B cell (primary cell): ENCODE data around the gene SLC2A4. TPM values are rescaled to one million over a fixed set of nuclear protein-coding genes. Genes with fewer than 3 reads are reported as not detected.

Source experiments
- ATAC-seq: fragments of 200-7000 bp; cut with Tn5 transposase; one replicate; pipeline ENCODE4 v1.10.0; 2021; ENCODE audit warnings: low read depth, mild to moderate bottlenecking, moderate number of reproducible peaks, moderate library complexity
- CTCF ChIA-PET: fragments of 350-600 bp; sonication (Branson Sonifier 250); formaldehyde crosslinking; loops from one replicate; lab custom pipeline; 2021; ENCODE audit warnings: antibody characterized with exemption, inconsistent platforms; lab: Charles Lee
- POLR2A ChIA-PET: fragments of 350-600 bp; sonication (Branson Sonifier 250); formaldehyde crosslinking; loops from one replicate; lab custom pipeline; 2021; ENCODE audit warnings: antibody characterized with exemption; lab: Charles Lee
- DNase-seq: peaks from one replicate; pipeline ENCODE4 v3.0.0; 2013
- H2AFZ ChIP-seq: 2 replicates; pipeline ENCODE4 v1.6.1; 2012; ENCODE audit warnings: mild to moderate bottlenecking, low read depth, low read length; ENCODE audit not compliant: insufficient read depth, poor library complexity, severe bottlenecking
- H3K27ac ChIP-seq, 2 donors: 1 replicate in 1 of 2; 2 replicates in 1 of 2; pipeline ENCODE4 v1.5.1; 2012 to 2013; ENCODE audit warnings: low read length in 2 of 2, mild to moderate bottlenecking in 2 of 2, moderate library complexity in 1 of 2
- H3K27me3 ChIP-seq, 4 experiments: fragments of 200-600 bp in 1 of 4; sonication (generic) in 1 of 4; replicated peaks in 1 of 4; 1 replicate in 2 of 4; 2 replicates in 2 of 4; pipeline versions ENCODE4 v1.6.1 to v1.7.0; 2013 to 2016; ENCODE audit warnings: low read length in 3 of 4, mild to moderate bottlenecking in 2 of 4, mixed read lengths in 1 of 4, moderate library complexity in 1 of 4; ENCODE audit not compliant: insufficient read depth in 4 of 4, control insufficient read depth in 3 of 4; ENCODE audit errors: control extremely low read depth in 1 of 4
- H3K36me3 ChIP-seq, 2 experiments: replicated peaks in 1 of 2; 1 replicate in 1 of 2; 2 replicates in 1 of 2; pipeline versions ENCODE4 v1.6.1 to v1.7.1; 2013; ENCODE audit warnings: low read length in 1 of 2; ENCODE audit not compliant: insufficient read depth in 2 of 2, control insufficient read depth in 1 of 2; ENCODE audit errors: control extremely low read depth in 1 of 2, extremely low read depth in 1 of 2
- H3K4me1 ChIP-seq, 2 donors: fragments of 200-600 bp in 1 of 2; sonication (generic) in 1 of 2; 1 replicate in 1 of 2; 2 replicates in 1 of 2; pipeline versions ENCODE4 v1.5.1 to v1.6.1; 2013 to 2017; ENCODE audit warnings: low read length in 2 of 2; ENCODE audit not compliant: control insufficient read depth in 2 of 2, insufficient read depth in 2 of 2
- H3K4me2 ChIP-seq: replicated peaks from 2 replicates; pipeline ENCODE3; 2012; ENCODE audit warnings: mild to moderate bottlenecking, low read depth, low read length; ENCODE audit not compliant: poor library complexity, severe bottlenecking
- H3K4me3 ChIP-seq, 5 experiments: fragments of 200-600 bp in 1 of 5; sonication (generic) in 1 of 5; 1 replicate in 3 of 5; 2 replicates in 2 of 5; pipeline versions ENCODE4 v1.5.1 to v1.7.0; 2011 to 2016; ENCODE audit warnings: low read length in 4 of 5, mild to moderate bottlenecking in 4 of 5, low read depth in 2 of 5, control low read depth in 1 of 5, moderate library complexity in 1 of 5; ENCODE audit not compliant: insufficient read depth in 1 of 5; ENCODE audit errors: control extremely low read depth in 1 of 5, extremely low read depth in 1 of 5
- H3K79me2 ChIP-seq: fragments of 200-600 bp; sonication (generic); one replicate; pipeline ENCODE4 v1.6.0; 2016; ENCODE audit warnings: low read length; ENCODE audit not compliant: control insufficient read depth, insufficient read depth
- H3K9ac ChIP-seq: fragments of 200-600 bp; sonication (generic); 2 replicates; pipeline ENCODE4 v1.6.1; 2017; ENCODE audit warnings: mild to moderate bottlenecking, low read length, moderate library complexity
- H3K9me3 ChIP-seq, 3 donors: one replicate each; pipeline versions ENCODE4 v1.6.1 to v1.7.1; 2013; ENCODE audit warnings: low read length in 2 of 3; ENCODE audit not compliant: control insufficient read depth in 2 of 3, insufficient read depth in 1 of 3; ENCODE audit errors: control extremely low read depth in 1 of 3
- H4K20me1 ChIP-seq: 2 replicates; pipeline ENCODE4 v1.6.0; 2012; ENCODE audit warnings: mild to moderate bottlenecking, low read length; ENCODE audit not compliant: insufficient read depth, control insufficient read depth, poor library complexity, severe bottlenecking
- H3K27ac Mint-ChIP-seq: one replicate; pipeline ENCODE4 v1.8.0; 2021; ENCODE audit warnings: mixed read lengths
- H3K27me3 Mint-ChIP-seq: one replicate; pipeline ENCODE4 v1.8.0; 2021; ENCODE audit warnings: mixed read lengths
- H3K4me1 Mint-ChIP-seq: one replicate; pipeline ENCODE4 v1.8.0; 2021; ENCODE audit warnings: mixed read lengths
- H3K4me3 Mint-ChIP-seq: one replicate; pipeline ENCODE4 v1.8.0; 2021; ENCODE audit warnings: mixed read lengths
- H3K9me3 Mint-ChIP-seq: one replicate; pipeline ENCODE4 v1.8.0; 2022; ENCODE audit warnings: mixed read lengths; ENCODE audit not compliant: insufficient read depth
- EZH2 ChIP-seq: IDR thresholded peaks from 2 replicates; pipeline ENCODE4 v1.6.1; 2012; ENCODE audit warnings: borderline replicate concordance, low read depth, mild to moderate bottlenecking, moderate library complexity, low read length; ENCODE audit not compliant: insufficient read depth, poor library complexity, severe bottlenecking
- WGBS: methylation state at CpG from one replicate; pipeline ENCODE4 v1.1.5; 2013; ENCODE audit warnings: missing lambda C conversion rate; ENCODE audit not compliant: insufficient coverage; 5-methylcytosine and 5-hydroxymethylcytosine counted together
- intact Hi-C: fragments of 100-400 bp; cut with micrococcal nuclease; formaldehyde crosslinking; loops from one replicate; pipeline ENCODE4 v1.10.0; 2022
- polyA plus RNA-seq: library from polyadenylated mRNA; depleted of rRNA; stranded (reverse); fragments of >200 nt; gene quantifications from 2 replicates; pipeline ENCODE4 v1.2.3, GENCODE V29; 2012
- total RNA-seq, 2 donors: library from RNA; stranded (reverse); fragments of 120-200 nt in 1 of 2; gene quantifications; 1 replicate in 1 of 2; 2 replicates in 1 of 2; pipeline versions ENCODE4 v1.2.3 to v1.2.4, GENCODE V29; 2013 to 2022
- TF ChIP-seq, protein P1 (sequence below): fragments of 200-600 bp; IDR thresholded peaks from one replicate; pipeline ENCODE4 v1.8.0; 2022; ENCODE audit warnings: antibody characterized with exemption, mild to moderate bottlenecking

SLC2A4 gene
- total and polyA plus RNA-seq, 2 donors (not counting 1 experiment from before 2014, with no cell fraction given), result not detected

DNA sequence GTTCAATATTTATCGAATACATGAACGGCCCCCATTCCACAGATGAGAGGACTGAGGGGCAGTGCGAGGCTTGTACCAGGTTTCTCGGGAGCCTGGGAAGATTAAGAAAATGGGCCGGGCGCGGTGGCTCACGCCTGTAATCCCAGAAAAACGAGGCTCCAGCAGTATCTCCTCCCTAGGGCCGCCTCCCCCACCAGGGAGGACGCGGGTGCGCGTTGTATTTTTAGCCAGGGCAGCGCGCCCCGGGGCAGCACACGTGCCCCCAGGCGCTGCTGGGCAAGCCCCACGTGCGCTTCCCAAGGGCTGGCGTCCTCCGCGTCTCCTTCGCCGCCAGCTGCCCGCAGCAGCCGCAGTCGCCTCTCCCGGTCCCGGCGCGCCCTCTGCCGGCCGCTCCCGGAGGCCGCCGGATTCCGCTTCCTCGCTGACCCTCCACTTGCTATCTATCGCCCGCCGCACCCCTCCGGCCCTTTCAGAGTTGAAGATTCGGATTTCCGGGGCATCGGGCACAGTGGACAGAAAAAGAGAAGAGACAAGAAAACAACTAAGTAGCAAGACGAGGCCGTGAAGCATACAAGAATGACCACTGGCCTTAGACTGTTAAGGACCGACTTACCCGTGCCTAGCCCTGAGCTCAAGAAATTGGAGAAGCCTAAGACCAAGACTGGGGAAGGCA is 14.8 kb downstream of the SLC2A4 start:
- Histone ChIP-seq H3K4me2 (peak overlapping the region; percentile 75), H4K20me1 (no peaks in the 10 kb centered on the region), H3K9ac (peak overlapping the region; percentile 49), H3K9me3 (peaks cover 0 to 7% (median 0%) of the 10 kb centered on the region in 3 donors), H3K27me3 (peaks cover 0 to 53% (median 14%) of the 10 kb centered on the region in 4 experiments), H3K27ac (no peak overlapping the region), H3K4me3 (peak overlapping the region in 2 of 5 experiments; percentile 12 to 14), H2AFZ (peak overlapping the region; percentile 32), H3K36me3 (no peaks in the 10 kb centered on the region), H3K79me2 (no peaks in the 10 kb centered on the region), H3K4me1 (peaks cover 28 to 30% of the 10 kb centered on the region in 2 donors)
- TF ChIP-seq, protein P1, sequence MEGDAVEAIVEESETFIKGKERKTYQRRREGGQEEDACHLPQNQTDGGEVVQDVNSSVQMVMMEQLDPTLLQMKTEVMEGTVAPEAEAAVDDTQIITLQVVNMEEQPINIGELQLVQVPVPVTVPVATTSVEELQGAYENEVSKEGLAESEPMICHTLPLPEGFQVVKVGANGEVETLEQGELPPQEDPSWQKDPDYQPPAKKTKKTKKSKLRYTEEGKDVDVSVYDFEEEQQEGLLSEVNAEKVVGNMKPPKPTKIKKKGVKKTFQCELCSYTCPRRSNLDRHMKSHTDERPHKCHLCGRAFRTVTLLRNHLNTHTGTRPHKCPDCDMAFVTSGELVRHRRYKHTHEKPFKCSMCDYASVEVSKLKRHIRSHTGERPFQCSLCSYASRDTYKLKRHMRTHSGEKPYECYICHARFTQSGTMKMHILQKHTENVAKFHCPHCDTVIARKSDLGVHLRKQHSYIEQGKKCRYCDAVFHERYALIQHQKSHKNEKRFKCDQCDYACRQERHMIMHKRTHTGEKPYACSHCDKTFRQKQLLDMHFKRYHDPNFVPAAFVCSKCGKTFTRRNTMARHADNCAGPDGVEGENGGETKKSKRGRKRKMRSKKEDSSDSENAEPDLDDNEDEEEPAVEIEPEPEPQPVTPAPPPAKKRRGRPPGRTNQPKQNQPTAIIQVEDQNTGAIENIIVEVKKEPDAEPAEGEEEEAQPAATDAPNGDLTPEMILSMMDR, result peak; percentile 93
- no peak for TF ChIP-seq EZH2
- ATAC-seq, result peak; percentile 58
- intact Hi-C loops, result loop anchor here (1.0 to 10.0 kb wide), 4 partner anchors 16 to 244 kb away; no protein-coding TSS in a partner anchor
- ChIA-PET CTCF (interaction anchor here (0.6 to 4.7 kb wide), 44 partner anchors 9 to 646 kb away, joined by 3 to 115 read pairs (median 5); partner anchors contain the start of genes ACADVL, ACAP1, CTDNEP1 and DLG4), POLR2A (interaction anchor here (0.6 to 1.8 kb wide), 7 partner anchors 12 to 281 kb away, joined by 3 to 7 read pairs (median 5); partner anchors contain the start of gene NEURL4)
- Mint-ChIP-seq H3K27me3 (peaks cover 36% of the 10 kb centered on the region), H3K4me3 (peak overlapping the region; percentile 83), H3K4me1 (peaks cover 22% of the 10 kb centered on the region), H3K27ac (peak overlapping the region; percentile 47), H3K9me3 (no peaks in the 10 kb centered on the region)
- peak; percentile 84 for DNase-seq
- 5% methylated on average over 49 of the region's 51 CpGs for WGBS

DNA sequence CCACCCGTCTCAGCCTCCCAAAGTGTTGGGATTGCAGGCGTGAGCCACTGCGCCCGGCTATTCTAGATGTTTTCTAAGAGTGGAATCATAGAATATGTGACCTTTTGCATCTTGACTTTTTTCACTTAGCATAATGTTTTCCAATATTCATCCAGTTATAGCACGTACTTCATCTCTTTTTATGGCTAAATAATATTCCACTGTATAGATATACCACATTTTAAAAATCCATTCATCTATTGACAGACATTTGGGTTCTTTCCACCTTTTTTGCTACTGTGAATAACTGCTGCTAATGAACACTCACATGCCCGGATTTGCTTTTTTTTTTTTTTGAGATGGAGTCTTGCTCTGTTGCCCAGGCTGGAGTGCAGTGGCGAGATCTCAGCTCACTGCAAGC is 22.7 kb downstream of the SLC2A4 start:
- POLR2A ChIA-PET, result interaction anchor here (0.6 kb wide), 1 partner anchor 50 kb away, joined by 3 read pairs; no protein-coding TSS in a partner anchor

More for the DNA sequence above, 22.7 kb downstream of the SLC2A4 start:
- Histone ChIP-seq H3K36me3 (peaks cover 0 to under 1% of the 10 kb centered on the region in 2 experiments), H3K27me3 (no peaks in the 10 kb centered on the region), H3K4me3 (no peak overlapping the region), H3K9me3 (no peaks in the 10 kb centered on the region), H3K4me2 (no peak overlapping the region), H3K9ac (no peak overlapping the region), H3K27ac (no peak overlapping the region), H3K79me2 (peaks cover 13% of the 10 kb centered on the region), H4K20me1 (peaks cover 14% of the 10 kb centered on the region), H3K4me1 (peaks cover 2 to 14% of the 10 kb centered on the region in 2 donors), H2AFZ (no peak overlapping the region)
- TF ChIP-seq, protein P1, result no peak
- no peak for TF ChIP-seq EZH2
- ATAC-seq (no peak), DNase-seq (no peak)
- Mint-ChIP-seq H3K27me3 (peaks cover 6% of the 10 kb centered on the region), H3K4me1 (peaks cover 13% of the 10 kb centered on the region), H3K27ac (no peak overlapping the region), H3K9me3 (no peaks in the 10 kb centered on the region), H3K4me3 (peak overlapping the region; percentile 14)
- WGBS, result 100% methylated on average over 1 of the region's 7 CpGs
- CTCF ChIA-PET, result interaction anchor here (0.7 to 3.1 kb wide), 4 partner anchors 8 to 256 kb away, joined by 3 to 20 read pairs (median 3); no protein-coding TSS in a partner anchor
- intact Hi-C loops, result no loop called here
